Osteoblast (primary cell): Measurements from ENCODE around the gene SORBS1. TPM values are rescaled to one million over a fixed set of nuclear protein-coding genes. Genes with fewer than 3 reads are reported as not detected.

ENCODE experiments used
- DNase-seq: peaks from one replicate; pipeline ENCODE4 v3.0.0; 2011; ENCODE audit warnings: low spot score, mixed read lengths; ENCODE audit not compliant: insufficient read length; ENCODE audit errors: missing footprints
- H2AFZ ChIP-seq: 2 replicates; pipeline ENCODE4 v1.6.0; 2011; ENCODE audit warnings: mild to moderate bottlenecking, low read length
- H3K27ac ChIP-seq: 2 replicates; pipeline ENCODE4 v1.5.1; 2011; ENCODE audit warnings: mild to moderate bottlenecking, low read depth, low read length, moderate library complexity
- H3K27me3 ChIP-seq: 2 replicates; pipeline ENCODE4 v1.6.0; 2012; ENCODE audit warnings: mild to moderate bottlenecking, control low read depth, inconsistent platforms, low read length, moderate library complexity; ENCODE audit not compliant: insufficient read depth
- H3K36me3 ChIP-seq: 2 replicates; pipeline ENCODE4 v1.5.1; 2011; ENCODE audit warnings: mild to moderate bottlenecking, low read length, control low read depth, moderate library complexity; ENCODE audit not compliant: insufficient read depth
- H3K4me1 ChIP-seq: 2 replicates; pipeline ENCODE4 v1.5.1; 2011; ENCODE audit warnings: mild to moderate bottlenecking, low read length, control low read depth, moderate library complexity; ENCODE audit not compliant: insufficient read depth
- H3K4me2 ChIP-seq: 2 replicates; pipeline ENCODE4 v1.6.0; 2011; ENCODE audit warnings: mild to moderate bottlenecking, low read length; ENCODE audit not compliant: insufficient read depth
- H3K4me3 ChIP-seq: fragments of 200-600 bp; sonication (generic); 3 replicates; pipeline ENCODE4 v1.5.1; 2012; ENCODE audit warnings: mild to moderate bottlenecking, low read length, inconsistent platforms; ENCODE audit not compliant: insufficient read depth
- H3K79me2 ChIP-seq: 2 replicates; pipeline ENCODE4 v1.6.0; 2012; ENCODE audit warnings: mild to moderate bottlenecking, low read length, control low read depth, inconsistent platforms; ENCODE audit not compliant: insufficient read depth
- H3K9me3 ChIP-seq: 2 replicates; pipeline ENCODE4 v1.5.1; 2011; ENCODE audit warnings: low read depth, low read length, control low read depth
- H4K20me1 ChIP-seq: 2 replicates; pipeline ENCODE4 v1.6.0; 2012; ENCODE audit warnings: mild to moderate bottlenecking, low read length, control low read depth; ENCODE audit not compliant: insufficient read depth
- CTCF ChIP-seq: IDR thresholded peaks from 2 replicates; pipeline ENCODE4 v1.5.1; 2011; ENCODE audit warnings: mild to moderate bottlenecking, low read depth, low read length, moderate library complexity; ENCODE audit errors: extremely low read depth
- total RNA-seq: library from RNA; depleted of rRNA; stranded (reverse); fragments of >200 nt; gene quantifications from 2 replicates; pipeline ENCODE4 v1.2.3, GENCODE V29; 2012

SORBS1 gene
- total RNA-seq, 1 donor: 0.72 TPM

GRCh38 chr10:95319239-95319638, 241.9 kb downstream of the SORBS1 start:
- no peaks in the 10 kb centered on the region for H3K36me3 ChIP-seq
- H2AFZ ChIP-seq: no peak overlapping the region
- no peaks in the 10 kb centered on the region for H3K4me1 ChIP-seq
- no peak overlapping the region for H3K27ac ChIP-seq
- H3K4me2 ChIP-seq: no peak overlapping the region
- H3K79me2 ChIP-seq: no peaks in the 10 kb centered on the region
- DNase-seq: no peak
- no peak overlapping the region for H3K4me3 ChIP-seq
- H3K27me3 ChIP-seq: no peaks in the 10 kb centered on the region
- H3K9me3 ChIP-seq: no peaks in the 10 kb centered on the region
- no peaks in the 10 kb centered on the region for H4K20me1 ChIP-seq
- TF ChIP-seq CTCF: no peak

GRCh38 chr10:95315509-95315908, 245.7 kb downstream of the SORBS1 start:
- no peak overlapping the region for H3K4me3 ChIP-seq
- H3K36me3 ChIP-seq: no peaks in the 10 kb centered on the region
- H3K27me3 ChIP-seq: no peaks in the 10 kb centered on the region
- H3K79me2 ChIP-seq: no peaks in the 10 kb centered on the region
- no peaks in the 10 kb centered on the region for H4K20me1 ChIP-seq
- no peak overlapping the region for H3K4me2 ChIP-seq
- no peak for TF ChIP-seq CTCF
- no peak overlapping the region for H2AFZ ChIP-seq
- no peak overlapping the region for H3K27ac ChIP-seq
- no peaks in the 10 kb centered on the region for H3K9me3 ChIP-seq
- no peak for DNase-seq
- H3K4me1 ChIP-seq: no peaks in the 10 kb centered on the region

- no peak for TF ChIP-seq CTCF
- H3K9me3 ChIP-seq: no peaks in the 10 kb centered on the region
- H3K4me1 ChIP-seq: no peaks in the 10 kb centered on the region
- H3K4me2 ChIP-seq: no peak overlapping the region
- no peak overlapping the region for H3K4me3 ChIP-seq
- DNase-seq: no peak
- H3K79me2 ChIP-seq: no peaks in the 10 kb centered on the region
- H3K36me3 ChIP-seq: no peaks in the 10 kb centered on the region
- H4K20me1 ChIP-seq: no peaks in the 10 kb centered on the region
- no peaks in the 10 kb centered on the region for H3K27me3 ChIP-seq
- no peak overlapping the region for H2AFZ ChIP-seq
- no peak overlapping the region for H3K27ac ChIP-seq
These were observed 246.8 kb downstream of the SORBS1 start for GRCh38 chr10:95314192-95314918.

- no peak for DNase-seq
- no peaks in the 10 kb centered on the region for H3K27me3 ChIP-seq
- no peak overlapping the region for H3K4me2 ChIP-seq
- H3K36me3 ChIP-seq: no peaks in the 10 kb centered on the region
- peaks cover 12% of the 10 kb centered on the region for H3K4me1 ChIP-seq
- H3K9me3 ChIP-seq: no peaks in the 10 kb centered on the region
- no peak overlapping the region for H3K27ac ChIP-seq
- no peaks in the 10 kb centered on the region for H4K20me1 ChIP-seq
- no peak for TF ChIP-seq CTCF
- no peak overlapping the region for H3K4me3 ChIP-seq
- no peak overlapping the region for H2AFZ ChIP-seq
- no peaks in the 10 kb centered on the region for H3K79me2 ChIP-seq
These were observed 248.1 kb downstream of the SORBS1 start for GRCh38 chr10:95312986-95313495.
